Glomerular visceral epithelial cell (primary cell): ENCODE results near the gene PDCD11.
"Not testable (repeated sequence)": the region's sequence is repeated elsewhere in the genome, so short reads cannot be mapped to it uniquely, and the experiment has no call there.

Source experiments
- DNase-seq: peaks from one replicate; pipeline ENCODE4 v3.0.0-alpha.2; 2016; ENCODE audit errors: extremely low spot score

PDCD11 gene

GRCh38 chr10:103396067-103396788 is at the start of gene PDCD11, which contains the start of gene ATP5MK:
PDCD11 (plus strand) TSS chr10:103396626; CDS start chr10:103398427, 1,801 bp downstream.
ATP5MK (minus strand) TSS chr10:103396475; CDS start chr10:103392457, 4,018 bp downstream.
- peak; percentile 98 for DNase-seq

- no peak for DNase-seq
Measured at GRCh38 chr10:103350175-103350516, 46.3 kb upstream of the PDCD11 start.

- peak; percentile 89 for DNase-seq
Measured at GRCh38 chr10:103350517-103351260, 45.7 kb upstream of the PDCD11 start, which contains the start of gene PCGF6. PCGF6 (minus strand) TSS chr10:103351140; CDS start chr10:103351066, 74 bp downstream.

GRCh38 chr10:103353281-103353680 is 43.1 kb upstream of the PDCD11 start:
- DNase-seq, result no peak

- DNase-seq, result not testable (repeated sequence)
Measured at GRCh38 chr10:103354567-103354966, 41.9 kb upstream of the PDCD11 start.

GRCh38 chr10:103355906-103356599 is 40.4 kb upstream of the PDCD11 start:
- no peak for DNase-seq

GRCh38 chr10:103359493-103359892 is 36.9 kb upstream of the PDCD11 start:
- DNase-seq, result not testable (repeated sequence)

- DNase-seq, result not testable (repeated sequence)
Measured at GRCh38 chr10:103360791-103361190, 35.6 kb upstream of the PDCD11 start.

- DNase-seq, result no peak
Measured at GRCh38 chr10:103367379-103367781, 29.0 kb upstream of the PDCD11 start.

- peak; percentile 95 for DNase-seq
Measured at GRCh38 chr10:103367782-103368518, 28.5 kb upstream of the PDCD11 start, which contains the start of gene TAF5. TAF5 (plus strand) TSS chr10:103367976; CDS start chr10:103367990, 14 bp downstream.

- no peak for DNase-seq
Measured at GRCh38 chr10:103373544-103373943, 22.9 kb upstream of the PDCD11 start.

GRCh38 chr10:103374263-103374662 is 22.2 kb upstream of the PDCD11 start:
- DNase-seq, result no peak

- no peak for DNase-seq
Measured at GRCh38 chr10:103382769-103383168, 13.7 kb upstream of the PDCD11 start.

GRCh38 chr10:103394180-103394579 is 2.2 kb upstream of the PDCD11 start:
- no peak for DNase-seq

- peak; percentile 12 for DNase-seq
Measured at GRCh38 chr10:103395754-103396066, 716 bp upstream of the PDCD11 start.

- no peak for DNase-seq
Measured at GRCh38 chr10:103396789-103397087, 312 bp downstream of the PDCD11 start.

GRCh38 chr10:103397191-103397825 is 882 bp downstream of the PDCD11 start:
- peak; percentile 24 for DNase-seq

GRCh38 chr10:103413564-103413963 is 17.1 kb downstream of the PDCD11 start:
- DNase-seq, result no peak

GRCh38 chr10:103415581-103415980 is 19.2 kb downstream of the PDCD11 start:
- no peak for DNase-seq

GRCh38 chr10:103416436-103417147 is 20.2 kb downstream of the PDCD11 start:
- peak; percentile 53 for DNase-seq

- DNase-seq, result not testable (repeated sequence)
Measured at GRCh38 chr10:103417148-103417469, 20.7 kb downstream of the PDCD11 start.
